IMR-90 (cell line): ENCODE data around the gene FERMT3. TPM values are rescaled to one million over a fixed set of nuclear protein-coding genes. Genes with fewer than 3 reads are reported as not detected.

ENCODE experiments used
- ATAC-seq: fragments of 200-7000 bp; cut with Tn5 transposase; 2 replicates; pipeline ENCODE4 v1.9.1; 2020; ENCODE audit warnings: low read depth, mild to moderate bottlenecking, moderate library complexity
- BruUV-seq: library from RNA; stranded (reverse); fragments of 400-500 nt; replicated peaks from 2 replicates; lab custom pipeline; 2021; lab: Mats Ljungman, UMichigan
- CTCF ChIA-PET: fragments of 300-600 bp; formaldehyde crosslinking; extraction: SDS; loops from one replicate; lab custom pipeline; 2021; ENCODE audit warnings: antibody characterized with exemption; lab: Yijun Ruan, JAX
- POLR2A ChIA-PET: fragments of 300-600 bp; sonication (Branson Sonifier 250); formaldehyde crosslinking; loops from one replicate; lab custom pipeline; 2022; ENCODE audit warnings: antibody characterized with exemption; ENCODE audit not compliant: unreplicated experiment; lab: Charles Lee
- DNase-seq: peaks from one replicate; pipeline ENCODE4 v3.0.0; 2013
- H2AFZ ChIP-seq: replicated peaks from 2 replicates; pipeline ENCODE3; 2013; ENCODE audit warnings: low read length, mild to moderate bottlenecking; ENCODE audit not compliant: poor library complexity
- H2AK5ac ChIP-seq: 2 replicates; pipeline ENCODE4 v1.6.1; 2013; ENCODE audit warnings: low read depth, low read length, inconsistent platforms
- H2AK9ac ChIP-seq: replicated peaks from 2 replicates; pipeline ENCODE3; 2013; ENCODE audit warnings: mild to moderate bottlenecking, low read depth, low read length, moderate library complexity; ENCODE audit not compliant: poor library complexity
- H2BK120ac ChIP-seq: 2 replicates; pipeline ENCODE4 v1.6.1; 2013; ENCODE audit warnings: low read depth, low read length, inconsistent platforms
- H2BK15ac ChIP-seq: 3 replicates; pipeline ENCODE4 v1.6.1; 2013; ENCODE audit warnings: low read depth, low read length, inconsistent platforms
- H2BK20ac ChIP-seq: 2 replicates; pipeline ENCODE4 v1.6.1; 2013; ENCODE audit warnings: low read depth, mild to moderate bottlenecking, inconsistent platforms, low read length, moderate library complexity
- H2BK5ac ChIP-seq: 2 replicates; pipeline ENCODE4 v1.6.1; 2013; ENCODE audit warnings: mild to moderate bottlenecking, low read depth, low read length, inconsistent platforms; ENCODE audit not compliant: poor library complexity, severe bottlenecking
- H3K14ac ChIP-seq: replicated peaks from 2 replicates; pipeline ENCODE4 v1.6.1; 2013; ENCODE audit warnings: low read depth, low read length, inconsistent platforms
- H3K18ac ChIP-seq: 2 replicates; pipeline ENCODE4 v1.6.1; 2013; ENCODE audit warnings: low read depth, low read length, control low read depth
- H3K23ac ChIP-seq: 2 replicates; pipeline ENCODE4 v1.6.1; 2013; ENCODE audit warnings: low read depth, low read length, inconsistent platforms
- H3K27ac ChIP-seq: 2 replicates; pipeline ENCODE4 v1.5.1; 2013; ENCODE audit warnings: mild to moderate bottlenecking, control low read depth, low read length; ENCODE audit not compliant: insufficient read depth
- H3K27me3 ChIP-seq: 2 replicates; pipeline ENCODE4 v1.6.1; 2013; ENCODE audit warnings: low read length; ENCODE audit not compliant: control insufficient read depth, insufficient read depth
- H3K36me3 ChIP-seq: 2 replicates; pipeline ENCODE4 v1.6.1; 2013; ENCODE audit warnings: low read length, mixed read lengths; ENCODE audit not compliant: control insufficient read depth, insufficient read depth
- H3K4ac ChIP-seq: 2 replicates; pipeline ENCODE4 v1.6.1; 2013; ENCODE audit warnings: low read depth, low read length, inconsistent platforms
- H3K4me1 ChIP-seq: 2 replicates; pipeline ENCODE4 v1.6.1; 2013; ENCODE audit warnings: low read length, mixed read lengths; ENCODE audit not compliant: control insufficient read depth, insufficient read depth
- H3K4me2 ChIP-seq: 2 replicates; pipeline ENCODE4 v1.6.1; 2013; ENCODE audit warnings: low read depth, mild to moderate bottlenecking, control low read depth, low read length, moderate library complexity
- H3K4me3 ChIP-seq: 2 replicates; pipeline ENCODE4 v1.5.1; 2013; ENCODE audit warnings: low read depth, mild to moderate bottlenecking, control low read depth, low read length, moderate library complexity; ENCODE audit not compliant: insufficient read depth
- H3K56ac ChIP-seq: 2 replicates; pipeline ENCODE4 v1.6.1; 2013; ENCODE audit warnings: low read length, inconsistent platforms; ENCODE audit not compliant: insufficient read depth; ENCODE audit errors: extremely low read depth
- H3K79me1 ChIP-seq, 2 experiments: 2 replicates each; pipeline ENCODE4 v1.6.1; 2013; ENCODE audit warnings: low read length in 2 of 2, inconsistent platforms in 1 of 2, low read depth in 1 of 2
- H3K9ac ChIP-seq: 2 replicates; pipeline ENCODE4 v1.6.1; 2013; ENCODE audit warnings: low read depth, low read length, control low read depth
- H3K9me1 ChIP-seq: 2 replicates; pipeline ENCODE4 v1.6.1; 2013; ENCODE audit warnings: low read length, inconsistent platforms; ENCODE audit not compliant: insufficient read depth
- H3K9me3 ChIP-seq: 2 replicates; pipeline ENCODE4 v1.6.1; 2013; ENCODE audit warnings: low read length; ENCODE audit not compliant: control insufficient read depth, insufficient read depth
- H4K20me1 ChIP-seq: 2 replicates; pipeline ENCODE4 v1.6.1; 2013; ENCODE audit warnings: low read length, inconsistent platforms; ENCODE audit not compliant: insufficient read depth
- H4K5ac ChIP-seq: 2 replicates; pipeline ENCODE4 v1.6.1; 2013; ENCODE audit warnings: mild to moderate bottlenecking, low read depth, low read length, control low read depth
- H4K8ac ChIP-seq, 2 experiments: 2 replicates each; pipeline ENCODE4 v1.6.1; 2013; ENCODE audit warnings: low read depth in 2 of 2, low read length in 2 of 2, control low read depth in 1 of 2, inconsistent platforms in 1 of 2
- H4K91ac ChIP-seq: 2 replicates; pipeline ENCODE4 v1.6.1; 2013; ENCODE audit warnings: low read depth, low read length, inconsistent platforms; ENCODE audit not compliant: insufficient read depth
- BHLHE40 ChIP-seq: fragments of 150-350 bp; IDR thresholded peaks from 2 replicates; pipeline ENCODE4 v1.6.1; 2016; ENCODE audit warnings: mild to moderate bottlenecking, low read depth, low read length
- CHD1 ChIP-seq: IDR thresholded peaks from 2 replicates; pipeline ENCODE4 v1.6.1; 2012; ENCODE audit warnings: low read depth, low read length, improper control_type of control experiment
- ELK1 ChIP-seq: fragments of 150-350 bp; IDR thresholded peaks from 2 replicates; pipeline ENCODE4 v1.6.1; 2016; ENCODE audit warnings: low read depth, mild to moderate bottlenecking, low read length, moderate library complexity, borderline replicate concordance
- MAFK ChIP-seq: IDR thresholded peaks from 2 replicates; pipeline ENCODE4 v1.6.1; 2012; ENCODE audit warnings: low read depth, low read length, improper control_type of control experiment
- MXI1 ChIP-seq: IDR thresholded peaks from 2 replicates; pipeline ENCODE4 v1.6.1; 2012; ENCODE audit warnings: low read depth, mild to moderate bottlenecking, low read length, moderate library complexity, borderline replicate concordance
- RCOR1 ChIP-seq: IDR thresholded peaks from 2 replicates; pipeline ENCODE4 v1.6.1; 2012; ENCODE audit warnings: mild to moderate bottlenecking, low read length, improper control_type of control experiment; ENCODE audit not compliant: insufficient replicate concordance
- RFX5 ChIP-seq: IDR thresholded peaks from 2 replicates; pipeline ENCODE4 v1.8.0; 2012; ENCODE audit warnings: low read depth, mild to moderate bottlenecking, low read length, moderate library complexity
- SMC3 ChIP-seq: fragments of 150-350 bp; IDR thresholded peaks from 2 replicates; pipeline ENCODE4 v1.6.1; 2016; ENCODE audit warnings: low read depth, mild to moderate bottlenecking, antibody characterized with exemption, low read length, moderate library complexity
- WGBS, 2 experiments: methylation state at CpG; one replicate each; pipeline versions ENCODE4 v1.1.5 to v1.1.7; 2013; ENCODE audit warnings: missing lambda C conversion rate in 2 of 2; ENCODE audit not compliant: insufficient read length in 1 of 2; ENCODE audit errors: extremely low coverage in 2 of 2; 5-methylcytosine and 5-hydroxymethylcytosine counted together
- dilution Hi-C: fragments of 300-500 bp; cut with HindIII; formaldehyde crosslinking; loops from one replicate; pipeline ENCODE4 v1.14.3; 2018; ENCODE audit warnings: low sequenced_read_pairs; ENCODE audit not compliant: unreplicated experiment
- in situ Hi-C: fragments of 300-500 bp; cut with MboI; formaldehyde crosslinking; loops from 3 replicates; pipeline ENCODE4 v1.14.3; 2019; ENCODE audit warnings: low sequenced_read_pairs, inconsistent platforms, mixed read lengths
- intact Hi-C: fragments of 100-400 bp; cut with micrococcal nuclease; formaldehyde crosslinking; loops from 2 replicates; pipeline ENCODE4 v1.10.0; 2022
- polyA plus RNA-seq, 3 experiments: library from polyadenylated mRNA; depleted of rRNA; stranded (reverse); fragments of >200 nt; gene quantifications; 2 replicates each; pipeline ENCODE4 v1.2.3, GENCODE V29; 2012; ENCODE audit warnings: low replicate concordance in 1 of 3
- total RNA-seq: library from RNA; depleted of rRNA; stranded (reverse); fragments of >200 nt; gene quantifications from 2 replicates; pipeline ENCODE4 v1.2.3, GENCODE V29; 2012

The FERMT3 gene
- total and polyA plus RNA-seq, 2 of the 4 experiments (the other 2 are of a cell fraction), result 0.36 to 2.3 TPM

DNA sequence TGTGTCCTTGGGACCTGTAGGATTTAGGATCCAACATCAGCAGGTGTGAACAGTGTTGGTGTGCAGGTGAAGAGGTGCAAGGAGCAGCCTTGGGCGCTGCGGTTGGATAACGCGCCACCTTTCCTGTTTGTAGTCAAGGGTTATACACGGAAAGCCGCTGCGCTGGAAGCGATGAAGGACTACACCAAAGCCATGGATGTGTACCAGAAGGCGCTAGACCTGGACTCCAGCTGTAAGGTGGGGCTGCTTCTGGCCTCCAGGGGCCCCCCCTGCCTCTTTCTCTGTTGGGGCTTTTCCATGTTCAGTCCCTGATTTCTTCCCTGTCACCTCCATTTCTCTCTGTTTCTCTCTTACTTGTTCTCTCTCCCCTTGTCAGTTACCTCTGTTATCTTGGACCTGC, 3.5 kb upstream of the FERMT3 start:
- Histone ChIP-seq H3K4ac (no peak overlapping the region), H2BK120ac (no peak overlapping the region), H3K4me3 (no peak overlapping the region), H2AFZ (no peak overlapping the region), H3K14ac (no peak overlapping the region), H2AK9ac (no peak overlapping the region), H3K9ac (no peak overlapping the region), H3K9me1 (no peaks in the 10 kb centered on the region), H3K79me1 (peaks cover 0 to 40% of the 10 kb centered on the region in 2 experiments; a peak in 3 of 4 replicates), H3K23ac (no peak overlapping the region), H3K27me3 (no peaks in the 10 kb centered on the region), H4K20me1 (peaks cover 13% of the 10 kb centered on the region; the same call in 1 of the 2 replicates), H2BK20ac (no peak overlapping the region), H3K18ac (no peak overlapping the region), H4K91ac (no peak overlapping the region), H3K56ac (no peak overlapping the region), H3K4me1 (peaks cover 9% of the 10 kb centered on the region), H2AK5ac (no peak overlapping the region), H2BK5ac (no peak overlapping the region), H4K8ac (no peak overlapping the region), H3K27ac (no peak overlapping the region), H4K5ac (no peak overlapping the region), H3K9me3 (no peaks in the 10 kb centered on the region), H2BK15ac (no peak overlapping the region), H3K36me3 (peaks cover 61% of the 10 kb centered on the region), H3K4me2 (no peak overlapping the region)
- ChIA-PET CTCF (interaction anchor here (2.0 kb wide), 1 partner anchor 98 kb away, joined by 12 read pairs; no protein-coding TSS in a partner anchor), POLR2A (no interaction called here)
- no TSS peak for BruUV-seq
- no peak for ATAC-seq
- in situ Hi-C loops, result loop anchor here (5.0 kb wide), 1 partner anchor 99 kb away; the partner anchor contains the start of gene CATSPERZ
- no CpG with 5 or more reads among the region's 9 CpGs for WGBS, 2 experiments
- dilution Hi-C loops, result no loop called here
- intact Hi-C loops, result loop anchor here (10.0 kb wide), 1 partner anchor 452 kb away; no protein-coding TSS in a partner anchor
- TF ChIP-seq BHLHE40, result no peak
- no peak for TF ChIP-seq SMC3
- TF ChIP-seq MXI1, result no peak
- no peak for TF ChIP-seq RFX5
- no peak for TF ChIP-seq MAFK
- TF ChIP-seq ELK1, result no peak
- TF ChIP-seq CHD1, result no peak
- no peak for TF ChIP-seq RCOR1
- no peak for DNase-seq
